Liver (tissue), 9 donors: ENCODE results near the gene PTBP3. TPM values are rescaled to one million over a fixed set of nuclear protein-coding genes. Genes with fewer than 3 reads are reported as not detected.
"Not testable (repeated sequence)": the region's sequence is repeated elsewhere in the genome, so short reads cannot be mapped to it uniquely, and the experiment has no call there.

ENCODE experiments used
- DNase-seq: peaks from one replicate; pipeline ENCODE4 v3.0.0-alpha.2; 2017; ENCODE audit warnings: low spot score
- H3K27ac ChIP-seq, 2 donors: one replicate each; pipeline ENCODE4 v1.7.0; 2013; ENCODE audit warnings: inconsistent platforms in 2 of 2, low read length in 2 of 2, control low read depth in 1 of 2, low read depth in 1 of 2, mild to moderate bottlenecking in 1 of 2
- H3K27me3 ChIP-seq, 4 donors: one replicate each; pipeline versions ENCODE4 v1.6.1 to v1.7.0; 2013; ENCODE audit warnings: low read length in 3 of 4, inconsistent platforms in 1 of 4, mild to moderate bottlenecking in 1 of 4, moderate library complexity in 1 of 4; ENCODE audit not compliant: control insufficient read depth in 4 of 4, insufficient read depth in 4 of 4
- H3K36me3 ChIP-seq, 4 donors: one replicate each; pipeline versions ENCODE4 v1.6.1 to v1.7.0; 2013; ENCODE audit warnings: low read length in 3 of 4, mild to moderate bottlenecking in 3 of 4, low read depth in 1 of 4, moderate library complexity in 1 of 4; ENCODE audit not compliant: control insufficient read depth in 4 of 4, insufficient read depth in 3 of 4
- H3K4me1 ChIP-seq, 4 donors: one replicate each; pipeline versions ENCODE4 v1.6.1 to v1.7.0; 2013; ENCODE audit warnings: low read length in 3 of 4, mild to moderate bottlenecking in 3 of 4, moderate library complexity in 1 of 4; ENCODE audit not compliant: control insufficient read depth in 4 of 4, insufficient read depth in 4 of 4
- H3K4me3 ChIP-seq, 3 donors: one replicate each; pipeline versions ENCODE4 v1.6.1 to v1.7.0; 2013; ENCODE audit warnings: low read length in 3 of 3, control low read depth in 1 of 3, low read depth in 1 of 3, mild to moderate bottlenecking in 1 of 3
- H3K9ac ChIP-seq, 2 donors: one replicate each; pipeline ENCODE4 v1.7.0; 2013; ENCODE audit warnings: low read length in 2 of 2, mild to moderate bottlenecking in 2 of 2, moderate library complexity in 2 of 2, control low read depth in 1 of 2, low read depth in 1 of 2
- H3K9me3 ChIP-seq, 4 donors: one replicate each; pipeline versions ENCODE4 v1.6.1 to v1.7.0; 2013; ENCODE audit warnings: low read length in 3 of 4; ENCODE audit not compliant: control insufficient read depth in 4 of 4
- EGR1 ChIP-seq, 2 donors: IDR thresholded peaks; 2 replicates each; pipeline ENCODE4 v1.6.1; 2016 to 2018; ENCODE audit warnings: antibody characterized with exemption in 2 of 2, low read depth in 2 of 2
- FOXA1 ChIP-seq: IDR thresholded peaks from 2 replicates; pipeline ENCODE4 v1.6.1; 2016; ENCODE audit warnings: antibody characterized with exemption
- GABPA ChIP-seq, 2 donors: IDR thresholded peaks in 1 of 2; conservative IDR thresholded peaks in 1 of 2; 2 replicates each; pipeline ENCODE4 v1.6.1; 2016; ENCODE audit warnings: antibody characterized with exemption in 2 of 2, mild to moderate bottlenecking in 1 of 2, moderate library complexity in 1 of 2
- HNF4A ChIP-seq, 2 donors: conservative IDR thresholded peaks; 2 replicates each; pipeline ENCODE4 v1.6.1; 2016; ENCODE audit warnings: antibody characterized with exemption in 2 of 2, mild to moderate bottlenecking in 2 of 2
- HNF4G ChIP-seq: IDR thresholded peaks from 2 replicates; pipeline ENCODE4 v1.6.1; 2016; ENCODE audit warnings: antibody characterized with exemption
- JUND ChIP-seq, 2 donors: IDR thresholded peaks; 2 replicates each; pipeline ENCODE4 v1.6.1; 2016; ENCODE audit warnings: antibody characterized with exemption in 2 of 2
- NR2F2 ChIP-seq: IDR thresholded peaks from 2 replicates; pipeline ENCODE4 v1.6.1; 2016; ENCODE audit warnings: antibody characterized with exemption
- RAD21 ChIP-seq, 2 donors: IDR thresholded peaks; 2 replicates each; pipeline ENCODE4 v1.6.1; 2016; ENCODE audit warnings: antibody characterized with exemption in 2 of 2, mild to moderate bottlenecking in 2 of 2
- RXRA ChIP-seq, 2 donors: IDR thresholded peaks; 2 replicates each; pipeline ENCODE4 v1.6.1; 2017 to 2018; ENCODE audit warnings: antibody characterized with exemption in 2 of 2, mild to moderate bottlenecking in 1 of 2
- SP1 ChIP-seq: IDR thresholded peaks from 2 replicates; pipeline ENCODE4 v1.6.1; 2018; ENCODE audit warnings: antibody characterized with exemption, mild to moderate bottlenecking
- TAF1 ChIP-seq: conservative IDR thresholded peaks from 2 replicates; pipeline ENCODE4 v1.6.1; 2016; ENCODE audit warnings: antibody characterized with exemption, mild to moderate bottlenecking
- YY1 ChIP-seq: IDR thresholded peaks from 2 replicates; pipeline ENCODE4 v1.6.1; 2016; ENCODE audit warnings: antibody characterized with exemption, mild to moderate bottlenecking
- WGBS: extraction: QIAGEN DNeasy Blood & Tissue Kit; methylation state at CpG from one replicate; pipeline ENCODE4 v1.1.7; 2013; 5-methylcytosine and 5-hydroxymethylcytosine counted together
- polyA plus RNA-seq, 2 donors: library from polyadenylated mRNA; stranded (reverse) in 1 of 2; unstranded in 1 of 2; fragments of 200-250 nt in 1 of 2; fragments of >200 nt in 1 of 2; fragmentation: Nextera tagmentation in 1 of 2; extraction: Ambion mirVana in 1 of 2; gene quantifications; one replicate each; pipeline versions ENCODE4 v1.2.1 to v1.2.3, GENCODE V29; 2013 to 2015
- total RNA-seq, 2 donors: library from RNA; depleted of rRNA; stranded (reverse); fragments of >200 nt; gene quantifications; one replicate each; pipeline ENCODE4 v1.2.3, GENCODE V29; 2014
- TF ChIP-seq, protein P1 (sequence below): fragments of 150-350 bp; IDR thresholded peaks from 2 replicates; pipeline ENCODE4 v1.5.1; 2017; ENCODE audit warnings: improper control_type of control experiment, low read depth, low read length; ENCODE audit not compliant: missing input control
- TF ChIP-seq, protein P2 (sequence below): IDR thresholded peaks from 2 replicates; pipeline ENCODE4 v1.6.1; 2016; ENCODE audit warnings: antibody characterized with exemption
- TF ChIP-seq, protein P3 (sequence below): IDR thresholded peaks from 2 replicates; pipeline ENCODE4 v1.6.1; 2016; ENCODE audit warnings: antibody characterized with exemption
- donor health status: healthy.
- donor health status: healthy.
- donor health status: healthy.
- donor health status: healthy.
- donor health status: healthy.

Gene PTBP3
- total and polyA plus RNA-seq, 4 donors = 4.3 to 34.1 (median 9.2) TPM

DNA sequence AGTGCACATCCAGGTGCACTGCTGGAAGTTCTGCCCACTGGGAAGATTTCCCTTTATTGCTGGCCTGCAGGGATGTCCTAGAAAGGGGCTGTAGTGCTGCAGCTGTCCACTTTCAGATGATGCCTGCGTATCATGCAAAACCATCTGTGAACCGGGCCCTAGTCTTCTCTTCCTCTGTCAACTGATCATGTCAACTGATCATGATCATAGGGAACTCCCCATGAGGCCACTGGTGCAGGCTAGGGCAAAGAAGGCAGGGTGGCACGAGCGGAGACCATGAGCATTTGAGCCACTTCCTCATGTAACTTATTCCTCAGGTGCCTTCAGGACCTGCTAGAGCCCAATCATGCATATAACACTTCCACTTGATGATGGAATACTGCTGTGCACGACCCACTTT is 41.9 kb upstream of the PTBP3 start:
- WGBS = 96% methylated on average over 5 of the region's 5 CpGs
- no peak overlapping the region for H3K9ac ChIP-seq
- H3K36me3 ChIP-seq = no peaks in the 10 kb centered on the region
- H3K27ac ChIP-seq = no peak overlapping the region
- DNase-seq = no peak
- peaks cover 0 to 22% (median 14%) of the 10 kb centered on the region in 4 donors for H3K4me1 ChIP-seq
- no peaks in the 10 kb centered on the region for H3K27me3 ChIP-seq
- TF ChIP-seq NR2F2 (no peak), SP1 (no peak), HNF4A (conservative IDR thresholded peaks at IDR 0.05) (no peak), JUND (IDR thresholded peaks at IDR 0.05) (no peak)
- TF ChIP-seq, protein P1, sequence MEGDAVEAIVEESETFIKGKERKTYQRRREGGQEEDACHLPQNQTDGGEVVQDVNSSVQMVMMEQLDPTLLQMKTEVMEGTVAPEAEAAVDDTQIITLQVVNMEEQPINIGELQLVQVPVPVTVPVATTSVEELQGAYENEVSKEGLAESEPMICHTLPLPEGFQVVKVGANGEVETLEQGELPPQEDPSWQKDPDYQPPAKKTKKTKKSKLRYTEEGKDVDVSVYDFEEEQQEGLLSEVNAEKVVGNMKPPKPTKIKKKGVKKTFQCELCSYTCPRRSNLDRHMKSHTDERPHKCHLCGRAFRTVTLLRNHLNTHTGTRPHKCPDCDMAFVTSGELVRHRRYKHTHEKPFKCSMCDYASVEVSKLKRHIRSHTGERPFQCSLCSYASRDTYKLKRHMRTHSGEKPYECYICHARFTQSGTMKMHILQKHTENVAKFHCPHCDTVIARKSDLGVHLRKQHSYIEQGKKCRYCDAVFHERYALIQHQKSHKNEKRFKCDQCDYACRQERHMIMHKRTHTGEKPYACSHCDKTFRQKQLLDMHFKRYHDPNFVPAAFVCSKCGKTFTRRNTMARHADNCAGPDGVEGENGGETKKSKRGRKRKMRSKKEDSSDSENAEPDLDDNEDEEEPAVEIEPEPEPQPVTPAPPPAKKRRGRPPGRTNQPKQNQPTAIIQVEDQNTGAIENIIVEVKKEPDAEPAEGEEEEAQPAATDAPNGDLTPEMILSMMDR = no peak
- TF ChIP-seq, protein P2, sequence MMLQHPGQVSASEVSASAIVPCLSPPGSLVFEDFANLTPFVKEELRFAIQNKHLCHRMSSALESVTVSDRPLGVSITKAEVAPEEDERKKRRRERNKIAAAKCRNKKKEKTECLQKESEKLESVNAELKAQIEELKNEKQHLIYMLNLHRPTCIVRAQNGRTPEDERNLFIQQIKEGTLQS = no peak
- no peak overlapping the region for H3K4me3 ChIP-seq
- H3K9me3 ChIP-seq = no peaks in the 10 kb centered on the region

DNA sequence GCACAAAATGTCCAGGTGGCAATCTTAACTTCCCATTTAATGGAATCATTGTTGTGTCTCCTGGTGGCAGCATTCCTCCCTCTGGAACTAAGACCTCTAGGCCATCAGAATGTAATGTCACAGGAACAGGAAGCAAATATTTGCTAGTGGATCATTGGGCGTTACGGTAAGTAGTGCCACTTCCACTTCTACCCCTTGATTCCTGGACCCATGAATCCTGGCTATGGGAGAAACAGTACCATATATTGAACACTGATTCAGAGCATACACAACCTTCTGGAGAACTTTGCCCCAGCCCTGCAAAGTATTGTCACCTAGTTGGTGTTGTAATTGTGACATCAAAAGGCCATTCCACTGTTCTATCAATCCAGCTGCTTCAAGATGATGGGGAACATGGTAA is 40.8 kb upstream of the PTBP3 start:
- TF ChIP-seq SP1 (peak; percentile 21), HNF4A (conservative IDR thresholded peaks at IDR 0.05) (peak; percentile 70 to 71), RXRA (IDR thresholded peaks at IDR 0.05) (peak in 1 of 2 donors; percentile 39)
- not testable (repeated sequence) for H3K9ac ChIP-seq, H3K27ac ChIP-seq, H3K4me3 ChIP-seq, H3K9me3 ChIP-seq, H3K27me3 ChIP-seq, H3K36me3 ChIP-seq, DNase-seq
- peaks cover 0 to 22% (median 14%) of the 10 kb centered on the region in 4 donors for H3K4me1 ChIP-seq
- WGBS = 77% methylated on average over 2 of the region's 2 CpGs

DNA sequence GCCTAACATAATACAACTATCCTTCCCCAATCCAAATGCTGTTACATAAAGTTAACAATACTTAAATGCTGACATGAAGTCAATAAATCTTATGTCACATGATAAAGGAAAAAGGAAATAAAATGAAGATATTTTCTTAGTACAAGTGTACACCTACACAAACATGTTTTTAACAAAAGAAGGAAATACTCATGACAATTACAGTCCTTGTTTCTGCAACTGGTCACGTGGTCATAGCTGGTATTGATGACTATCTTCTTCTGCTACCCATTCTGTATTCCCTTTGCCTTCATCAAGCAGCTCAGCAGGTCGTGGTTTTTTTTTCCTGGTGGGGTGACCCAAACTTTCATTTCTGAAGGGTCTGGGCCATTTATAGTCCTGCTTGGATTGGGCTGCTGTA is 40.2 kb upstream of the PTBP3 start:
- not testable (repeated sequence) for H3K27ac ChIP-seq, H3K9ac ChIP-seq, DNase-seq, H3K9me3 ChIP-seq, H3K27me3 ChIP-seq, H3K4me3 ChIP-seq, H3K36me3 ChIP-seq
- 82% methylated on average over 2 of the region's 2 CpGs for WGBS
- peaks cover 0 to 21% (median 14%) of the 10 kb centered on the region in 4 donors for H3K4me1 ChIP-seq

DNA sequence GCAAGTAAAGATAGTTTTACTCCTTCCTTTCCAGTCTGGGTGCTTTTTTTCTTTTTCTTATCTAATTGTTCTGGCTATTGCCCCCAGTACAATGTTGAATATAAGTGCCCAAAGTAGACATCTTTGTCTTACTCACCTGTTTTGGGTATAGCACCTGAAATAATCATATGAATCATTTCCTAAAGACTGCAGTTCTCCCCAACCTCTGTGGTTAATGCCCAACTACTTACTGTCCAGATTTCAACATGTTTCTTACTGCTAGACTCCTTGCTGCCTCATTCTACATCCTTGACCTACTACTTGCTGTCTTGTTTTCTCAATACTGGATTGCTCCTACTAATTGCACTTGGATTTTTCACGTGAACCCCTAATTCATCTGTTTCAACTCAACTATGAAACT is 37.6 kb upstream of the PTBP3 start:
- Histone ChIP-seq H3K36me3 (no peaks in the 10 kb centered on the region), H3K4me1 (no peaks in the 10 kb centered on the region), H3K9me3 (no peaks in the 10 kb centered on the region), H3K27me3 (no peaks in the 10 kb centered on the region), H3K9ac (no peak overlapping the region), H3K27ac (no peak overlapping the region), H3K4me3 (no peak overlapping the region)
- TF ChIP-seq, protein P2 = no peak
- no peak for TF ChIP-seq FOXA1
- no peak for TF ChIP-seq NR2F2
- TF ChIP-seq TAF1 = no peak
- no peak for TF ChIP-seq EGR1 (IDR thresholded peaks at IDR 0.05; ENCODE audit: low read depth in 2 of 2)
- no peak for TF ChIP-seq SP1
- no peak for TF ChIP-seq HNF4A (conservative IDR thresholded peaks at IDR 0.05)
- TF ChIP-seq, protein P3, sequence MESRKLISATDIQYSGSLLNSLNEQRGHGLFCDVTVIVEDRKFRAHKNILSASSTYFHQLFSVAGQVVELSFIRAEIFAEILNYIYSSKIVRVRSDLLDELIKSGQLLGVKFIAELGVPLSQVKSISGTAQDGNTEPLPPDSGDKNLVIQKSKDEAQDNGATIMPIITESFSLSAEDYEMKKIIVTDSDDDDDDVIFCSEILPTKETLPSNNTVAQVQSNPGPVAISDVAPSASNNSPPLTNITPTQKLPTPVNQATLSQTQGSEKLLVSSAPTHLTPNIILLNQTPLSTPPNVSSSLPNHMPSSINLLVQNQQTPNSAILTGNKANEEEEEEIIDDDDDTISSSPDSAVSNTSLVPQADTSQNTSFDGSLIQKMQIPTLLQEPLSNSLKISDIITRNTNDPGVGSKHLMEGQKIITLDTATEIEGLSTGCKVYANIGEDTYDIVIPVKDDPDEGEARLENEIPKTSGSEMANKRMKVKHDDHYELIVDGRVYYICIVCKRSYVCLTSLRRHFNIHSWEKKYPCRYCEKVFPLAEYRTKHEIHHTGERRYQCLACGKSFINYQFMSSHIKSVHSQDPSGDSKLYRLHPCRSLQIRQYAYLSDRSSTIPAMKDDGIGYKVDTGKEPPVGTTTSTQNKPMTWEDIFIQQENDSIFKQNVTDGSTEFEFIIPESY = no peak
- no peak for TF ChIP-seq JUND (IDR thresholded peaks at IDR 0.05)
- TF ChIP-seq, protein P1 = no peak
- no peak for TF ChIP-seq RAD21 (IDR thresholded peaks at IDR 0.05)
- no peak for TF ChIP-seq YY1
- no peak for TF ChIP-seq HNF4G
- TF ChIP-seq GABPA (IDR thresholded peaks at IDR 0.05 in 1 of 2, conservative IDR thresholded peaks at IDR 0.05 in 1 of 2) = no peak
- WGBS = 98% methylated on average over 1 of the region's 1 CpG
- DNase-seq = no peak
